GM11168 (cell line): ENCODE data around the gene ADK.

Experiments used
- in situ Hi-C: fragments of 300-500 bp; cut with MboI; formaldehyde crosslinking; loops from one replicate; pipeline ENCODE4 v1.12.0; 2022; ENCODE audit warnings: low sequenced_read_pairs; ENCODE audit not compliant: unreplicated experiment

ADK gene

DNA sequence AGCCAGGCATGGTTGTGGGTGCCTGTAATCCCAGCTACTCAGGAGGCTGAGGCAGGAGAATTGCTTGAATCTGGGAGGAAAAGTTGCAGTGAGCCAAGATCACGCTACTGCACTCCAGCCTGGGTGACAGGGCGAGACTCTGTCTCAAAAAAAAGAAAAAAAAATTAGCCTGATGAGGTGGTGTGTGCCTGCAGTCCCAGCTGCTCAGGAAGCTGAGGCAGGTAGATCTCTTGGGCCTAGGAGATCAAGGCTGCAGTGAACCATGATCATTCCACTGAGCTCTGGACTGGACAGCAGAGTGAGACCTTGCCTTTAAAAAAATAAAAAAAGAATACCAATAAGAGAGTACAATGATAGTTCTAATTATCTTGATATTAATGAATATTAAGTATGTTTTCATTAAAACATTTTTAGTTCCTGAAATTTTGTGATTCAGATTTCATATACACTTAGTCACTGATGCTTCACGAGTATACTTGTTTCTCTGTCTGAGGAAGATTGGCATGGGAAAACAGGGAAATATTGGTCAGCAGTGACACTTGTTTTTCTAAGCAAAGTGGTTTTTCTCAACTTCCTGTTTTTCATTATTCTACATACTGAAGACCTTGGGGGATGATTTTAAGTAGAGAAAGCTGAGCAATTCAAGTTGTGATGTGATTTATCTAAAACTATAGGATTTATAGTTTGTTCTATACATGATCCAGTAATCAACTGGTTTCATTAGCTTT is 76.8 kb downstream of the ADK start:
- in situ Hi-C loops: loop anchor here (10.0 kb wide), 1 partner anchor 83 kb away; no protein-coding TSS in a partner anchor

DNA sequence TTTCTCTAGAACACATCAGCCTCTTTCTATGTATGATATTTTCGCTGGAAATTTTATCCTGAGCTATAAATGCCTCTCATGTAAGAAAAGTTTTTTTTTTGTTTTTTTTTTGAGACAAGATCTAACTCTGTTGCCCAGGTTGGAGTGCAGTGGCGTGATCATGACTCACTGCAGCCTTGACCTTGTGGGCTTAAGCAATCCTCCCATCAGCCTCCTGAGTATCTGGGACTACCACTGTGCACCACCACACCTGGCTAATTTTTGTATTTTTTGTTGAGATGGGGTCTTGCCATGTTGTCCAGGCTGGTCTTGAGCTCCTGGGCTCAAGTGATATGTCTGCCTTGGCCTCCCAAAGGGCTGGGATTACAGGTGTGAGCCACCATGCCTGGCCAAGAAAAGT is 80.4 kb downstream of the ADK start:
- in situ Hi-C loops: no loop called here

DNA sequence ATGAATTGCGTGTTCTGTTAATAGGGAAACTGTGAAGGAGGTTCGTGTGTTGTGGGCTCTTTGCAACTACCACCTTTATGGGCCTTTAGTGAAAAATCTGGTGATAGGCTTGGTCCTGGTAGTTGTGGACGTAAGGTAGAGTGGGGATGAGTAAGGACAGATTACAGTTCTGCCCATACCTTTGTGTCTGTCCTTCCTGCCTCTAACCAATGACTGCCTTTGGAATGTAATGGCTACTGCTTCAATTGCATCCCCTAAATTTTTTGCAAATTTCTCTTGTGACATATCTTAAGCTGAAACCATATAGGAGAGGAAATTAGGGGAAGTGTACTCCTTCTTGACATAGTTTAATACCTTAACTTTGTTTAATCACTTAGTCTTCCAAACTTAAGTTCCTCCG is 82.3 kb downstream of the ADK start:
- in situ Hi-C loops: no loop called here

DNA sequence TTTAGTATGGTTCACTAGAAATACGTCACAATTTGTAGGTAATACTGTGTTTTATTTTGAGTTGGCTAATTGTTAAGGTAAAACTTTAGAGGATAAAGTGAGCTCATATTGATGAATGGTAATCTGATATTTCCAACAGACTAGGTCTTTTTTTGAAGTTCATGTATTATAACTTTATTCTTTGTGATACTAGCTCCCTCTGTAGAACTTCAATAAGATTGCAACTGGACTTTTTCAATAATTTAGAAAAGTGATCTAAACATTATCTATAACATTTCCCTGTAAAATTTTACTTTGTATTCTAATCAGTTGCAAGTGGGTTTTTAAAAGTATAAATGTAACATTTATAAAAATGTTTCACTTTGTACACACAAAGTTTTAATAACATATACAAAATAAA is 83.5 kb downstream of the ADK start:
- in situ Hi-C loops: no loop called here

DNA sequence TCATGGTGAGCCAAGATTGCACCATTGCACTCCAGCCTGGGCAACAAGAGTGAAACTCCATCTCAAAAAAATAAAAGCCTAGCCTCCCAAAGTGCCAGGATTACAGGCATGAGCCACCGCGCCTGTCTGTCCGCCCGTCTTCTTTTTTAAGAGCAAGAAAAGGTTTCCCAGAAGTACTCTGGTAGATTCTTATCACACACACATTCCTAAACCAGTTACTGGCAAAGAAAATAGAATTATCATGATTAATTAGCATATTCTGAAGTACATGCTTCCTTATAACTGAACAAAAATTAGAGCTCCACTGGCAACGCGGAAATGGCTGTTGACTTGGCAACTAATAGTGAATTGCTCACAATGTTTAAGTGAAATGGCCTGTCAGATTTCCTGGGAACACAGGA is 87.0 kb downstream of the ADK start:
- in situ Hi-C loops: no loop called here

DNA sequence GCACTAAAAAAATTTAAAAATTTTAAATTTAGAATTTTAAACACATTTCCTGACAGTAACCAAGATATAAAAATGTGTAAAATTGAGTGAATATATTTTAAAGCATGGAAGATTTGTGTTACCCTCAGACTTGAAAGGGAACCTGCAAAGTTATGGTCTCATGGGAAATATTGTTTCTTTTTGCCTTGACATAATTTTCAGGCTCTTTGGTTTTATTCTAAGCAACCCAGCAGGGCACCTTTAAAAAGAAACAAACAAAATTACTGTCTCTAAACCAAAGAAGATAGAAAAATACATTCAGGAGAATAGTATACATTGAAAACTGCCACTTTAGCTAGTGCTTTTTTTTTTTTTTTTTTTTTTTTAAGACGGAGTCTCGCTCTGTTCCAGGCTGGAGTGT is 87.5 kb downstream of the ADK start:
- in situ Hi-C loops: no loop called here

DNA sequence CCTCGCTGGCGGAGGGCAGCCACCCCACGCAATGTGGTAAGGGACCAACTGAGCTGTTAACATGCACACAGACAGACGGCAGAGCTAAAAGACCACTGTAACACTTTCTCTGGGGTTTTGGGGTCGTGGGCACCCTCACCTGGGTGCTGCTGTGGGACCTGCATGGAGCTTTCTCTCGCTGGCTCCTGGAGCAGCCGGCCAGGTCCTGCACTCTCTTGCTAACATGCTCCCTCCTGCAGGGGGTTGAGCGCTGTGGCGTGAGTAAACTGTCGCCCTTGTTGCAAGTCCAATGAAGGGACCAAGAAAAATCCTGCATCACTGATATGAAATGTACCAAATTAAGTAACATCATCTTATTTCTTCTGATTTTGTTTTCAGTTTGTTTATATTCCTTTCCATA is 92.0 kb downstream of the ADK start:
- in situ Hi-C loops: no loop called here

DNA sequence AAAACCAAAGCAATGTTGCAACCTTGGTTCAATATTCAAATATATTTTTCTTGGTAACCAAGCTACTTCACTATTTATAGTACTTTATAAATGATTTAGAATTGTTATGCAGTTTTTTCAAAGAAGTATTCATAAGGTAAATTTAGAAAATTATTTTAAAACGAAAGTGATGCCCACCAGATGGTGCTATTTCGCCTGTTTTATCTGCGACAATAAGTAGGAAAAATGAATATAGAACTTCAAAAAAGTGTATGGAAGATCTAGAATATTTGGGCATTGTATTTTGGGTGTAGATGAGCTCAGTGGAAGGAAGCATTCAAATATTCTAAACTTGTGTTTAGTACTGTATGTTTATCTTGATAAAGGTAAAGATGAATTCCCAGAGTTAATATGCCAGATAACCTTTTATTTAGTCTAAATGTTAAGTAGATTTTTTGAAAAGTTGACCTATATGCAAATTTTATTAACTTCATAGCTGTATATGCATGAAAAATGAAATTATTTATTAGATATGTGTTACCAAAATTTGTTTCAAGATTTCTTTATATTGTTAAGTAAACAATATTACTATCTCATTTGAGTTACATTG is 93.2 kb downstream of the ADK start:
- in situ Hi-C loops: no loop called here

DNA sequence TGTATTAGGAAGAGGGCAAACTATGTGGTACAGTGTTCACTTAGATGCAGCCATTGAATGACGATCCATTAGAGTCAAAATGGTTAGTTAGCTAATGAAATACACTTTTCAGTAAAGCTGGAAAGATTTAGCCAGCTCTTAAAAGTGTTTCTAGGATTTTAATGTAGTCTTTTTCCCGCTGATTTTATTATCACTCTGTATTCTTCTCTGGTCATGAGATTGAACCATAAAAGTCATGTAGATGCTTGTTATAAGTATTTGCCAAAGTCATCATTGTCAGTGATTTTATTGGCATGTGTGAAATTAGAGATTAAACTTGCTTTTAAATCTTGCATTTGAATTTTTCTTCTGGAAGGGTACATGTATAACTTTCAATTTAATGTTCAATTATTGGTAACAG is 93.8 kb downstream of the ADK start:
- in situ Hi-C loops: no loop called here

DNA sequence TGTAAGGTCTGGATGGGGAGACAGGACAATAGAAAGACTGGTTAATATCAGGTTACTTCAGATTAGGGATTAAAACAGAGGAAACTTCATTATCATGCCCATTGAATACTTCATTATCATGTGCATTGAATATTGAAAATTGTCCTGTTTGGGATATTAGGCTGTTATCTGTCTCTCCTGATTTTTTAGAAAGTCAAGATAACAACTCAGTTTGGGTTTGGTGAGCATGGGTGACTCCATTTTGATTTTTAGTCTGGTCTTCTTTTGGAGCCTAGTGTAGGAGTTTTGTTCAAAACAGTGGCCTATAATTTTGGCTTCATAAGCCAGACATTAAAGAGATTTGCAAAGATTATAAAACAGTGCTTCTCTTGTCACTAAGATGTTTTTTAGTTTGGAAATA is 95.5 kb downstream of the ADK start:
- in situ Hi-C loops: no loop called here

DNA sequence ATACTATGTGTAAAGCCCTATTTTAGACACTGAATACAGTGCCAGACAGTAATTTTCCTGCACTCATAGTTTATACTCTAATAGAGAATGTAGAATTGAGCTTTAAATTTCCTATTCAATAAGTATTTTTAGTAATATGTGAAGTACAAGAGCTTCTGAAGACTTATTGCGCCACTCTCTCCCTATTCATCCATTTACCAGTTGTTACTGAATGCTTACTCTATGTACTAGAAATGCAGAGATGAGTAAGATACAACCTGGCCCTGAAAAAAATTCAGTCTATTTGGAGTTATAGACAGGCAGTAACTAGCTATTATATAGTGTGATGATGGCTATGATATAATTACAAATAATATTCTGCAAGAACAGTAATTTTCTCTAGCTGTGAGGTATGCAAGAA is 98.8 kb downstream of the ADK start:
- in situ Hi-C loops: loop anchor here (25.0 kb wide), 2 partner anchors 487 to 762 kb away; no protein-coding TSS in a partner anchor

DNA sequence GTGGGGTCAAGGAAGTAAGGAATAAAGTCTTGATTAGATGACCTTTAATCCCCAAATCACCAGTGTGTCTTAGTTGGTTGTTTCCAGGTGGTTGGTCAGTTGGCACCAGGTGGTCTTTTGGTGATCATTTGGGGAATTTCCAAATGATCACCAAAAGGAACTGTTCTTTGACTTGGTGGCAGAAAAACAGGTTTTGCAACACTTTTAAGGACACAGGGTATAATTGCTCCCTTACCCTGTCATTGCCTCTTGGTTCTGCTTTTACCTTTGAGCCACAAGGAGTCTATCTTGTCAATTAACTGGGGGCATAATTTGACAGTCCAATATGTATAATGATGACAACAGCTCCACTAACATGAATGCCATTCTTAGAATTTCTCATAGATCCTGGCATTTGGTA is 104.2 kb downstream of the ADK start:
- in situ Hi-C loops: loop anchor here (25.0 kb wide), 2 partner anchors 482 to 757 kb away; no protein-coding TSS in a partner anchor

DNA sequence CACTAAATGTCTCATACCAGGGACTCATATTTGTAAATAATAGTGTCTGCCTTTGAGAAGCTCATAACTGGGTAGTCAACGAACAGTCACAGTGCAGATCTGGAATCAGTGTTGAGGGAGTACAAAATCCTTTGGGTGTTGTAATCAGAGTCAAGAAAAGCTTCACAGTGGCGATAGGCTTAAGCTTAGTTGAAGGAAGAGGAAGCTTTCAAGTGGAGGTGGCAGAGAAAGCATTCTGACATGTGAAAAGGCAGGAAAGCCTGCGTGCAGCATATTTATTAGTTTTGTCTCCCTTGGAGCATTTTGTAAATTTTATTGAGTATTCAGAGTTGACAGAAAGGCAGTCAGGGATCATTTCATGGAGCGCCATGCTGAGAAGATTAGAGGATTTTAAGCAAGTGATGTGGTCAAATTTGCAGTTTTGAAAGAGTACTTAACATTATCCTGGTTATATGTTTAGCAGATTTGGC is 104.9 kb downstream of the ADK start:
- in situ Hi-C loops: loop anchor here (25.0 kb wide), 2 partner anchors 481 to 756 kb away; no protein-coding TSS in a partner anchor

DNA sequence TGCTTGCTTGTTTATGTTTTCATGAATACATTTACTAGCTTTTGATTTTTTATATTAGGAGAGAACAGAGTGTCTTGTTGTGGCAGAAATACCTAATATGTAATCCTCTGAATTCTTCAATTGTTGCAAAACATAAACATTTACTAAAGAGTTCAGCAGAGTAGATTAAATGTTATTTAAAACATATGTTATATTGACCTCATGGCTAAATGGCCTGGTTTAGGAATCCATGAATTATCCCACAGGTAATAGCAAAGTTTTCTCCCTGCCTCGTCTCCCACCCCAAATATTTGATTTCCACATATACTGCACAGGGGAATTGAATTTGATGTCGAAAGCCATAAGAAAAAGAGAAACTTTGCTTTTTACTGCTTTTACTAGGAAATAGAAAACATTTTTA is 111.8 kb downstream of the ADK start:
- in situ Hi-C loops: loop anchor here (10.0 to 25.0 kb wide), 3 partner anchors 474 to 832 kb away; a partner anchor contains a TSS

DNA sequence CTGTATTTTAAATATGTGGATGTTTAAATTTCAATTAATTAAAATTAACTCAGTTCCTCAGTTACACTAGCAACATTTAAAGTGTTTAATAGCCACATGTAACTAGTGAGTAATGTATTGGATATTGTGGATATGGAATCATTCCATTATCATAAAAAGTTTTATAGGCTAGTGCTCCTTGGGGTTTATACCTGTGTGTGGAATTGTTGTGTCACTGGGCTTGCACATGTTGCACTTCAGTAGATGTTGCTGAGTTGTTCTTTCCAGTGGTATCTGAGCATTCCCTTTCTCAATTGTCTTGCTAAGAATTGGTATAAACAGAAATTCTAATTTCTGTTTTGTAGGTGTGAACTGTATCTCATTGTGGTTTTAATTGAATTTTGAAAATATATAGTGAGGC is 113.0 kb downstream of the ADK start:
- in situ Hi-C loops: loop anchor here (10.0 to 25.0 kb wide), 3 partner anchors 473 to 831 kb away; a partner anchor contains a TSS

DNA sequence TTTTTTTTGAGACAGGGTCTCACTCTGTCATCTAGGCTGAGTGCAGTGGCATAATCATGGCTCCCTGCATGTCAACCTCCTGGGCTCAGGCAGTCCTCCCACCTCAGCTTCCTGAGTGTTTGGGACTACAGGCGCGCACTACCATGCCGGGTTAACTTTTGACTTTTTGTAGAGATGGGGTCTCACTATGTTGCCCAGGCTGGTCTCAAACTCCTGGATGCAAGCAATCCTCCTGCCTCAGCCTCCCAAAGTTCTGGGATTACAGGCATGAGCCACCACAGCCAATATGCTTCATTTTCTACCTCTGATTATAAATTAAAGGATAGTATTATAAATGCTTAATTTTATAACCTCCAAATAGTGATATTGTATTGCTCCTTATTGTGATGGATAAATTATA is 121.3 kb downstream of the ADK start:
- in situ Hi-C loops: loop anchor here (25.0 kb wide), 2 partner anchors 465 to 740 kb away; no protein-coding TSS in a partner anchor

DNA sequence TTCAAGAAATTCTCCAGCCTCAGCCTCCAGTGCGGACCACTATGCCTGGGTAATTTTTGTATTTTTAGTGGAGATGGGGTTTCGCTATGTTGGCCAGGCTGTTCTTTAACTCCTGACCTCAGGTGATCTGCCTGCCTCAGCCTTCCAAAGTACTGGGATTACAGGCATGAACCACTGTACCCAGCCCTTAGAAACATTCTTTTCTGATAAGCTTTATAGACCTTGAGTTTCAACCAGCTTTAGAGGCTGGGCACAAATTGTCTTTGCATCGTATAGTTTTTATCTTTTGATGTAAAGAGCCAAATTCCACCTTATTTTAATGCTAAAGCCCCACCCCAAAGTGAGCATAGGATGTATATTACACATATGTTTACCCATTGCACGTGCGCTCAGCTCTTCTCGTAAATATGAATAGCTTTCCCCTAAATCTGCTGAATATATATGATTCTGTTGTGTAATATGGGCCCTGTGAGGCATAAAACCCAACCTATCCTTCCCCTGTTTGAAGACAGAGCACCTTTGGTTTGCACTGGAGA is 124.8 kb downstream of the ADK start:
- in situ Hi-C loops: no loop called here

DNA sequence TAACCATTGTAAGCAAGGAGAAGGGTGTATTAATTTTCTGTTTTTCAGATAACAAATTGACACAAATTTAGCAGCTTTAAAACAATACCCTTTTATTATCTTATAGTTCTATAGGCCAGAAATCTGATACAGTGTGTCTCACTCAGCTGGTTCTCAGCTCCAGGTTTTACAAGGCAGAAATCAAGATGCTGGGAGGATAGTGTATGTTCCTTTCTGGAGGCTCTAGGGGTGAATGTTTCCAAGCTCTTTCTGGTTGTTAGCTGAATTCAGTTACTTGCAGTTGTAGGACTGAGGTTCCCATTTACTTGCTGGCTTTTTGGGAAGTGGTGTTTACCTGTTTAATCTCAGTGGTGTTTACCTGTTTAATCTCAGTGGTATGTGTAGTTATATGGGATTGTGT is 125.4 kb downstream of the ADK start:
- in situ Hi-C loops: no loop called here

DNA sequence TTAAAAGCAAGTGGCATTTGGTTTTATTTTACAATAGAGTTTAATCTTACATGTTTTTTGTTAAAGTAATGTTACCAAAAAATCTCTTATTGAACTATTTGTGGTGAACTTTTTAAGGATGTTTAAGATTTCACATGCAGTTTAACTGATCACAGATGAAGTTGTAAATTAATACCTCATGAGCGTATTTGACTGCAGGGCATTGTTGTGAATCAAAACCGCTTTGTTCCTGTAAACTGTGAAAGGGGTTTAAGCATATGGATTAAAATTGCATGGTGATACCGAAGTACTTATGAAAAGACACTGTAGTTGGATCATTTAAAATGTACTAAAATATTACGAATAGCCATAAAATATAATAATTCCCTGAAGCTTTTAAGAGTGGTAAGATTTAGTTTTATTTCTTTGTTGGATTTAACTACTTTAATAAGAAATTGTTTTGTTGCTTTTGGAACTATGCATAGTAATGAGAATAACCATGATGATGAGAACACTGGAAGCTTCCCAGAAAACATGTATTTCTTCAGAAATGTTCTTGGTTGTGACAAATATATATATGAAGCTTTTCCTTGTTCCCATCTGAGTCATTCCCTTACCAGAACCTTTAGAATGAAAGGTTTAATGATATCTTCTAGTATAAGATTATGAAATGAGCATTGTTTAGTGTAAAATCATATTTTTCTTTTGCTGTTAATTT is 131.3 kb downstream of the ADK start:
- in situ Hi-C loops: no loop called here

DNA sequence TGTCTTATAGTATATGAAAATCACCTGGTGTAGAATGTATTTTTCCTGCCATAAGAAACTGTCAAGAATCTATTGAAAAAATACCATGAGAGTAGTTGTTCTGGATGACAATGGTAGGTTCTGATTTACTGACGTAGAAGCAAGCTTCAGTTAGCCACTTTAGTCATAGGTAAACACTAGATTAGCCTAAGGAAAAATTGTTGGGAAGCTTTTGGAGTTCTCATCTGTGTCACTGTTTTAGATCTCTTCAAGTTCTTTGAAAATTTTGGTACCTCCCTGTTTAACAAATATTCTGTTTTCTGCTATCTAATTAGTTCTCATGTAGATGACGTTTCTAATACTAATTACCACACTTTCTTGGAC is 131.8 kb downstream of the ADK start:
- in situ Hi-C loops: no loop called here

DNA sequence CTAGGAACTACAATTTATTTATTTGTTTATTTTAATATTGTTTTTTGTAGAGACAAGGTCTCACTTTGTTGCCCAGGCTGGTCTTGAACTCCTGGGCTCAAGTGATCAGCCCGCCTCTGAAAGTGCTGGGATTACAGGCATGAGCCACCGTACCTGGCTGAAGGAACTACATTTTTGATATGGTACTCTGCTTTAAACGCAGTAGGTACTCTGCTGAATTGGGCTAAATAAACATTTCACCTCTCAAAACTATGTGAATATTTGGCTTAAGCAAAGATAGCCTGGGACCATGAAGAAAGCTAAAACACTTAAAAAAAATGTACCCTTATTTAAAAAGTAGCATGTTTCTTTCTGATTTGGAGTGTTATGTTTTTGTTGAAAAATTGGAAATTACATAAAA is 138.2 kb downstream of the ADK start:
- in situ Hi-C loops: no loop called here
